H9 (cell line): ENCODE results near the gene FBP2. TPM values are rescaled to one million over a fixed set of nuclear protein-coding genes. Genes with fewer than 3 reads are reported as not detected.
A peak's percentile ranks its signal among the peaks of the same experiment; 100 is the strongest.

Experiments used
- DNase-seq: peaks from one replicate; pipeline ENCODE4 v3.0.0-alpha.2; 2017
- H2AFZ ChIP-seq: one replicate; pipeline ENCODE4 v1.6.1; 2013; ENCODE audit warnings: mild to moderate bottlenecking, low read length, control low read depth, moderate library complexity
- H2AK5ac ChIP-seq: 2 replicates; pipeline ENCODE4 v1.6.1; 2013; ENCODE audit warnings: low read length, control low read depth, mixed read lengths; ENCODE audit not compliant: insufficient read length
- H2BK120ac ChIP-seq: one replicate; pipeline ENCODE4 v1.6.1; 2013; ENCODE audit warnings: low read depth, mild to moderate bottlenecking, low read length, control low read depth, inconsistent platforms; ENCODE audit not compliant: poor library complexity, severe bottlenecking
- H2BK12ac ChIP-seq: 2 replicates; pipeline ENCODE4 v1.6.1; 2013; ENCODE audit warnings: low read length, control low read depth, mixed read lengths, low read depth; ENCODE audit not compliant: insufficient read length
- H2BK15ac ChIP-seq: 2 replicates; pipeline ENCODE4 v1.6.1; 2013; ENCODE audit warnings: low read depth, low read length, control low read depth
- H2BK20ac ChIP-seq: one replicate; pipeline ENCODE4 v1.6.1; 2013; ENCODE audit warnings: low read depth, mild to moderate bottlenecking, low read length, control low read depth, inconsistent platforms; ENCODE audit not compliant: poor library complexity, severe bottlenecking
- H2BK5ac ChIP-seq: 2 replicates; pipeline ENCODE4 v1.6.1; 2013; ENCODE audit warnings: low read length, control low read depth, mixed read lengths; ENCODE audit not compliant: insufficient read length
- H3K14ac ChIP-seq: 2 replicates; pipeline ENCODE4 v1.6.1; 2013; ENCODE audit warnings: low read length, control low read depth; ENCODE audit not compliant: insufficient read depth
- H3K18ac ChIP-seq: 2 replicates; pipeline ENCODE4 v1.6.1; 2013; ENCODE audit warnings: low read depth, mild to moderate bottlenecking, mixed read lengths, low read length, control low read depth; ENCODE audit not compliant: insufficient read length
- H3K23ac ChIP-seq: 2 replicates; pipeline ENCODE4 v1.6.1; 2013; ENCODE audit warnings: low read length, control low read depth, mixed read lengths, low read depth; ENCODE audit not compliant: insufficient read length
- H3K23me2 ChIP-seq: 2 replicates; pipeline ENCODE4 v1.6.1; 2013; ENCODE audit warnings: low read depth, mild to moderate bottlenecking, mixed read lengths, low read length, control low read depth; ENCODE audit not compliant: insufficient read length, poor library complexity, severe bottlenecking
- H3K27ac ChIP-seq: 2 replicates; pipeline ENCODE4 v1.5.1; 2013; ENCODE audit warnings: low read length, control low read depth, mixed read lengths, low read depth; ENCODE audit not compliant: insufficient read length
- H3K27me3 ChIP-seq: 2 replicates; pipeline ENCODE4 v1.6.1; 2013; ENCODE audit warnings: low read length, control low read depth, inconsistent platforms; ENCODE audit not compliant: insufficient read depth
- H3K4ac ChIP-seq: 2 replicates; pipeline ENCODE4 v1.6.1; 2013; ENCODE audit warnings: low read depth, mild to moderate bottlenecking, control low read depth, inconsistent platforms, low read length, moderate library complexity
- H3K4me1 ChIP-seq: 2 replicates; pipeline ENCODE4 v1.6.1; 2013; ENCODE audit warnings: low read length, control low read depth, inconsistent platforms; ENCODE audit not compliant: insufficient read depth
- H3K4me2 ChIP-seq: 2 replicates; pipeline ENCODE4 v1.6.1; 2013; ENCODE audit warnings: low read length, control low read depth, mixed read lengths; ENCODE audit not compliant: insufficient read length, insufficient read depth
- H3K56ac ChIP-seq: 2 replicates; pipeline ENCODE4 v1.6.1; 2013; ENCODE audit warnings: low read depth, mild to moderate bottlenecking, mixed read lengths, low read length, control low read depth; ENCODE audit not compliant: insufficient read length
- H3K79me1 ChIP-seq: 2 replicates; pipeline ENCODE4 v1.6.1; 2013; ENCODE audit warnings: low read depth, mild to moderate bottlenecking, moderate library complexity, low read length, control low read depth, inconsistent platforms; ENCODE audit not compliant: insufficient read depth, poor library complexity, severe bottlenecking
- H3K79me2 ChIP-seq: 2 replicates; pipeline ENCODE4 v1.6.1; 2013; ENCODE audit warnings: low read length, control low read depth, inconsistent platforms; ENCODE audit not compliant: insufficient read depth
- H3K9ac ChIP-seq: 2 replicates; pipeline ENCODE4 v1.6.1; 2013; ENCODE audit warnings: low read length, control low read depth, mixed read lengths; ENCODE audit not compliant: insufficient read length; ENCODE audit errors: extremely low read depth
- H3K9me3 ChIP-seq: one replicate; pipeline ENCODE4 v1.6.1; 2013; ENCODE audit warnings: low read depth, low read length, inconsistent platforms; ENCODE audit not compliant: control insufficient read depth
- H3T11ph ChIP-seq: one replicate; pipeline ENCODE4 v1.6.1; 2013; ENCODE audit warnings: mild to moderate bottlenecking, low read length, control low read depth, inconsistent platforms
- H4K20me1 ChIP-seq: one replicate; pipeline ENCODE4 v1.6.1; 2013; ENCODE audit not compliant: control insufficient read depth, insufficient read length, insufficient read depth
- H4K5ac ChIP-seq: 2 replicates; pipeline ENCODE4 v1.6.1; 2013; ENCODE audit warnings: low read depth, mild to moderate bottlenecking, mixed read lengths, low read length, control low read depth; ENCODE audit not compliant: insufficient read length
- H4K8ac ChIP-seq: replicated peaks from 2 replicates; pipeline ENCODE4 v1.6.1; 2013; ENCODE audit warnings: low read length, control low read depth, mixed read lengths, low read depth; ENCODE audit not compliant: insufficient read length
- H4K91ac ChIP-seq: 2 replicates; pipeline ENCODE4 v1.6.1; 2013; ENCODE audit warnings: low read depth, mild to moderate bottlenecking, moderate library complexity, mixed read lengths, low read length, control low read depth; ENCODE audit not compliant: insufficient read length
- H3K27ac Mint-ChIP-seq, 3 experiments: 2 replicates in 2 of 3; 3 replicates in 1 of 3; pipeline ENCODE4 v1.8.0; 2020 to 2021; ENCODE audit warnings: mixed read lengths in 3 of 3, mild to moderate bottlenecking in 1 of 3, moderate library complexity in 1 of 3
- H3K27me3 Mint-ChIP-seq: 2 replicates; pipeline ENCODE4 v1.8.0; 2021; ENCODE audit warnings: low read depth, mild to moderate bottlenecking, moderate library complexity, mixed read lengths
- H3K36me3 Mint-ChIP-seq, 3 experiments: 2 replicates in 2 of 3; 3 replicates in 1 of 3; pipeline ENCODE4 v1.8.0; 2020 to 2021; ENCODE audit warnings: low read depth in 3 of 3, mixed read lengths in 3 of 3; ENCODE audit not compliant: insufficient read depth in 1 of 3
- H3K4me1 Mint-ChIP-seq, 2 experiments: 2 replicates each; pipeline ENCODE4 v1.8.0; 2020; ENCODE audit warnings: mixed read lengths in 2 of 2
- H3K4me3 Mint-ChIP-seq, 2 experiments: 2 replicates in 1 of 2; 3 replicates in 1 of 2; pipeline ENCODE4 v1.8.0; 2020 to 2021; ENCODE audit warnings: mild to moderate bottlenecking in 2 of 2, mixed read lengths in 2 of 2, moderate library complexity in 1 of 2
- H3K9me3 Mint-ChIP-seq, 2 experiments: 2 replicates in 1 of 2; 3 replicates in 1 of 2; pipeline ENCODE4 v1.8.0; 2020; ENCODE audit warnings: mild to moderate bottlenecking in 2 of 2, mixed read lengths in 2 of 2, moderate library complexity in 1 of 2
- WGBS: extraction: QIAGEN DNeasy Blood & Tissue Kit; methylation state at CpG from one replicate; pipeline ENCODE4 v1.1.7; 2013; ENCODE audit warnings: missing lambda C conversion rate, low lambda C conversion rate, mixed read lengths; ENCODE audit not compliant: insufficient read length; ENCODE audit errors: extremely low coverage; 5-methylcytosine and 5-hydroxymethylcytosine counted together
- total RNA-seq: library from RNA; stranded (reverse); gene quantifications from 2 replicates; pipeline ENCODE4 v1.2.1, GENCODE V29; 2021
- TF ChIP-seq, protein P1 (sequence below): fragments of 200-600 bp; sonication (generic); conservative IDR thresholded peaks from 3 replicates; pipeline ENCODE4 v1.8.0; 2021; ENCODE audit warnings: antibody characterized with exemption, mild to moderate bottlenecking

FBP2 gene
- total RNA-seq, 1 experiment from 2014 or later = not detected

GRCh38 chr9:94554439-94555331 is 38.9 kb downstream of the FBP2 start, which contains the start of gene PCAT7:
Gene PCAT7, plus strand, starts transcription at chr9:94555083.
- Histone ChIP-seq H3K4me2 (peak within 1 kb of the TSS; percentile 37), H3K9me3 (no peaks in the 10 kb centered on the region), H3K18ac (peak within 1 kb of the TSS; percentile 97), H4K5ac (no peak within 1 kb of the TSS), H4K8ac (no peak within 1 kb of the TSS), H3K14ac (peak within 1 kb of the TSS; percentile 94; the same call in 1 of the 2 replicates), H2AFZ (peak within 1 kb of the TSS; percentile 98), H3K23ac (no peak within 1 kb of the TSS), H4K91ac (no peak within 1 kb of the TSS), H3K23me2 (peaks cover 8% of the 10 kb centered on the region), H3T11ph (no peak within 1 kb of the TSS), H2BK15ac (no peak within 1 kb of the TSS), H3K4me1 (no peaks in the 10 kb centered on the region), H3K4ac (no peak within 1 kb of the TSS; the same call in 1 of the 2 replicates), H4K20me1 (no peaks in the 10 kb centered on the region), H2BK5ac (no peak within 1 kb of the TSS), H3K27me3 (no peaks in the 10 kb centered on the region), H2AK5ac (no peak within 1 kb of the TSS), H2BK120ac (peak within 1 kb of the TSS; percentile 94), H3K79me1 (no peaks in the 10 kb centered on the region), H3K9ac (peak within 1 kb of the TSS; percentile 61), H3K27ac (no peak within 1 kb of the TSS), H3K79me2 (no peaks in the 10 kb centered on the region), H2BK12ac (no peak within 1 kb of the TSS), H3K56ac (no peak within 1 kb of the TSS), H2BK20ac (no peak within 1 kb of the TSS)
- H3K9me3 Mint-ChIP-seq = peaks cover 7% of the 10 kb centered on the region in 2 experiments; a peak in 2 of 5 replicates
- peaks cover 12 to 18% (median 13%) of the 10 kb centered on the region in 3 experiments for H3K36me3 Mint-ChIP-seq
- WGBS = no CpG with 5 or more reads among the region's 40 CpGs
- TF ChIP-seq, protein P1, sequence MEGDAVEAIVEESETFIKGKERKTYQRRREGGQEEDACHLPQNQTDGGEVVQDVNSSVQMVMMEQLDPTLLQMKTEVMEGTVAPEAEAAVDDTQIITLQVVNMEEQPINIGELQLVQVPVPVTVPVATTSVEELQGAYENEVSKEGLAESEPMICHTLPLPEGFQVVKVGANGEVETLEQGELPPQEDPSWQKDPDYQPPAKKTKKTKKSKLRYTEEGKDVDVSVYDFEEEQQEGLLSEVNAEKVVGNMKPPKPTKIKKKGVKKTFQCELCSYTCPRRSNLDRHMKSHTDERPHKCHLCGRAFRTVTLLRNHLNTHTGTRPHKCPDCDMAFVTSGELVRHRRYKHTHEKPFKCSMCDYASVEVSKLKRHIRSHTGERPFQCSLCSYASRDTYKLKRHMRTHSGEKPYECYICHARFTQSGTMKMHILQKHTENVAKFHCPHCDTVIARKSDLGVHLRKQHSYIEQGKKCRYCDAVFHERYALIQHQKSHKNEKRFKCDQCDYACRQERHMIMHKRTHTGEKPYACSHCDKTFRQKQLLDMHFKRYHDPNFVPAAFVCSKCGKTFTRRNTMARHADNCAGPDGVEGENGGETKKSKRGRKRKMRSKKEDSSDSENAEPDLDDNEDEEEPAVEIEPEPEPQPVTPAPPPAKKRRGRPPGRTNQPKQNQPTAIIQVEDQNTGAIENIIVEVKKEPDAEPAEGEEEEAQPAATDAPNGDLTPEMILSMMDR = peak; percentile 70
- H3K27ac Mint-ChIP-seq = no peak within 1 kb of the TSS; a peak in 1 of 7 replicates
- no peaks in the 10 kb centered on the region; the same call in none of the 2 replicates for H3K27me3 Mint-ChIP-seq
- H3K4me3 Mint-ChIP-seq = no peak within 1 kb of the TSS
- H3K4me1 Mint-ChIP-seq = peaks cover 4 to 12% of the 10 kb centered on the region in 2 experiments; a peak in 3 of 4 replicates
- DNase-seq = peak; percentile 86
